Measurements from ENCODE around the gene SIX1. TPM values are rescaled to one million over a fixed set of nuclear protein-coding genes. Genes with fewer than 3 reads are reported as not detected.

SIX1 gene
- total RNA-seq, 5 donors from 2014 or later (not counting 1 experiment from before 2014, with no cell fraction given): 0.18 TPM; not detected in 4

- Mint-ChIP-seq H3K4me1 (no peaks in the 10 kb centered on the region), H3K9me3 (no peaks in the 10 kb centered on the region), H3K36me3 (no peaks in the 10 kb centered on the region), H3K27me3 (peaks cover 17 to 18% of the 10 kb centered on the region in 2 donors), H3K27ac (no peak overlapping the region), H3K4me3 (no peak overlapping the region)
- WGBS (ENCODE audit: insufficient coverage): 100% methylated on average over 1 of the region's 3 CpGs
- ATAC-seq (replicated peaks in 1 of 4) (no peak), DNase-seq (no peak)
- CTCF ChIA-PET: no interaction called here
- Histone ChIP-seq H3K9me3 (no peaks in the 10 kb centered on the region), H3K36me3 (ENCODE audit: control insufficient read depth in 2 of 2, extremely low read depth in 1 of 2, insufficient read depth in 1 of 2, low read length in 1 of 2) (no peaks in the 10 kb centered on the region), H3K27ac (ENCODE audit: low read length) (no peak overlapping the region), H3K27me3 (replicated peaks in 1 of 2; ENCODE audit: control insufficient read depth in 2 of 2, extremely low read depth in 1 of 2, insufficient read depth in 2 of 2, low read length in 1 of 2) (peaks cover 0 to 8% of the 10 kb centered on the region in 2 experiments), H3K4me3 (ENCODE audit: control insufficient read depth in 1 of 2, extremely low read depth in 1 of 2, low read length in 1 of 2) (no peak overlapping the region), H3K4me1 (ENCODE audit: control insufficient read depth in 1 of 2, extremely low read depth in 1 of 2, insufficient read depth in 2 of 2, low read length in 2 of 2) (no peaks in the 10 kb centered on the region)
- POLR2A ChIA-PET: no interaction called here
Measured at GRCh38 chr14:60680511-60680910, 31.2 kb upstream of the SIX1 start.

- peaks cover 0 to 4% of the 10 kb centered on the region in 2 experiments for H3K27me3 ChIP-seq (replicated peaks in 1 of 2; ENCODE audit: control insufficient read depth in 2 of 2, extremely low read depth in 1 of 2, insufficient read depth in 2 of 2, low read length in 1 of 2)
- 50% methylated on average over 1 of the region's 4 CpGs for WGBS (ENCODE audit: insufficient coverage)
- H3K9me3 ChIP-seq: no peaks in the 10 kb centered on the region
- H3K4me3 ChIP-seq (ENCODE audit: control insufficient read depth in 1 of 2, extremely low read depth in 1 of 2, low read length in 1 of 2): no peak overlapping the region
- H3K4me3 Mint-ChIP-seq: no peak overlapping the region
- CTCF ChIA-PET: no interaction called here
- H3K27ac ChIP-seq (ENCODE audit: low read length): no peak overlapping the region
- POLR2A ChIA-PET: no interaction called here
- no peaks in the 10 kb centered on the region for H3K4me1 ChIP-seq (ENCODE audit: control insufficient read depth in 1 of 2, extremely low read depth in 1 of 2, insufficient read depth in 2 of 2, low read length in 2 of 2)
- H3K27me3 Mint-ChIP-seq: peaks cover 17 to 18% of the 10 kb centered on the region in 2 donors
- no peaks in the 10 kb centered on the region for H3K4me1 Mint-ChIP-seq
- DNase-seq (no peak), ATAC-seq (replicated peaks in 1 of 4) (no peak)
- H3K36me3 Mint-ChIP-seq: no peaks in the 10 kb centered on the region
- no peaks in the 10 kb centered on the region for H3K9me3 Mint-ChIP-seq
- no peak overlapping the region for H3K27ac Mint-ChIP-seq
- no peaks in the 10 kb centered on the region for H3K36me3 ChIP-seq (ENCODE audit: control insufficient read depth in 2 of 2, extremely low read depth in 1 of 2, insufficient read depth in 1 of 2, low read length in 1 of 2)
Measured at GRCh38 chr14:60679566-60680258, 30.4 kb upstream of the SIX1 start.

GRCh38 chr14:60677701-60678100, 28.4 kb upstream of the SIX1 start:
- POLR2A ChIA-PET: no interaction called here
- Mint-ChIP-seq H3K27me3 (peaks cover 11 to 16% of the 10 kb centered on the region in 2 donors), H3K4me3 (no peak overlapping the region), H3K9me3 (no peaks in the 10 kb centered on the region), H3K27ac (no peak overlapping the region), H3K4me1 (no peaks in the 10 kb centered on the region), H3K36me3 (no peaks in the 10 kb centered on the region)
- DNase-seq (no peak), ATAC-seq (replicated peaks in 1 of 4) (no peak)
- Histone ChIP-seq H3K27ac (ENCODE audit: low read length) (no peak overlapping the region), H3K9me3 (no peaks in the 10 kb centered on the region), H3K36me3 (ENCODE audit: control insufficient read depth in 2 of 2, extremely low read depth in 1 of 2, insufficient read depth in 1 of 2, low read length in 1 of 2) (no peaks in the 10 kb centered on the region), H3K4me1 (ENCODE audit: control insufficient read depth in 1 of 2, extremely low read depth in 1 of 2, insufficient read depth in 2 of 2, low read length in 2 of 2) (no peaks in the 10 kb centered on the region), H3K4me3 (ENCODE audit: control insufficient read depth in 1 of 2, extremely low read depth in 1 of 2, low read length in 1 of 2) (no peak overlapping the region), H3K27me3 (replicated peaks in 1 of 2; ENCODE audit: control insufficient read depth in 2 of 2, extremely low read depth in 1 of 2, insufficient read depth in 2 of 2, low read length in 1 of 2) (peaks cover 0 to 4% of the 10 kb centered on the region in 2 experiments)
- CTCF ChIA-PET: no interaction called here

GRCh38 chr14:60670989-60671388, 21.7 kb upstream of the SIX1 start:
- no peak for ATAC-seq (replicated peaks in 1 of 4)
- Mint-ChIP-seq H3K27me3 (peaks cover 6 to 8% of the 10 kb centered on the region in 2 donors), H3K4me1 (no peaks in the 10 kb centered on the region), H3K4me3 (no peak overlapping the region), H3K27ac (no peak overlapping the region), H3K36me3 (no peaks in the 10 kb centered on the region), H3K9me3 (no peaks in the 10 kb centered on the region)
- no peak for DNase-seq
- H3K9me3 ChIP-seq: no peaks in the 10 kb centered on the region
- POLR2A ChIA-PET: no interaction called here
- CTCF ChIA-PET: no interaction called here
- no peaks in the 10 kb centered on the region for H3K4me1 ChIP-seq (ENCODE audit: control insufficient read depth in 1 of 2, extremely low read depth in 1 of 2, insufficient read depth in 2 of 2, low read length in 2 of 2)
- WGBS (ENCODE audit: insufficient coverage): no CpG with 5 or more reads among the region's 3 CpGs
- H3K27ac ChIP-seq (ENCODE audit: low read length): no peak overlapping the region
- H3K4me3 ChIP-seq (ENCODE audit: control insufficient read depth in 1 of 2, extremely low read depth in 1 of 2, low read length in 1 of 2): no peak overlapping the region
- H3K27me3 ChIP-seq (replicated peaks in 1 of 2; ENCODE audit: control insufficient read depth in 2 of 2, extremely low read depth in 1 of 2, insufficient read depth in 2 of 2, low read length in 1 of 2): peaks cover 0 to 9% of the 10 kb centered on the region in 2 experiments
- no peaks in the 10 kb centered on the region for H3K36me3 ChIP-seq (ENCODE audit: control insufficient read depth in 2 of 2, extremely low read depth in 1 of 2, insufficient read depth in 1 of 2, low read length in 1 of 2)

- DNase-seq (no peak), ATAC-seq (replicated peaks in 1 of 4) (no peak)
- no CpG with 5 or more reads among the region's 5 CpGs for whole genome bisulfite sequencing (ENCODE audit: insufficient coverage)
- Mint-ChIP-seq H3K27me3 (peaks cover 19% of the 10 kb centered on the region in 2 donors), H3K36me3 (no peaks in the 10 kb centered on the region), H3K9me3 (no peaks in the 10 kb centered on the region), H3K27ac (no peak overlapping the region), H3K4me1 (no peaks in the 10 kb centered on the region), H3K4me3 (no peak overlapping the region)
- ChIA-PET POLR2A (no interaction called here), CTCF (no interaction called here)
- Histone ChIP-seq H3K4me3 (ENCODE audit: control insufficient read depth in 1 of 2, extremely low read depth in 1 of 2, low read length in 1 of 2) (no peak overlapping the region), H3K27me3 (replicated peaks in 1 of 2; ENCODE audit: control insufficient read depth in 2 of 2, extremely low read depth in 1 of 2, insufficient read depth in 2 of 2, low read length in 1 of 2) (peaks cover 5 to 13% of the 10 kb centered on the region in 2 experiments), H3K9me3 (no peaks in the 10 kb centered on the region), H3K4me1 (ENCODE audit: control insufficient read depth in 1 of 2, extremely low read depth in 1 of 2, insufficient read depth in 2 of 2, low read length in 2 of 2) (no peaks in the 10 kb centered on the region), H3K27ac (ENCODE audit: low read length) (no peak overlapping the region), H3K36me3 (ENCODE audit: control insufficient read depth in 2 of 2, extremely low read depth in 1 of 2, insufficient read depth in 1 of 2, low read length in 1 of 2) (no peaks in the 10 kb centered on the region)
Measured at GRCh38 chr14:60668431-60669112, 19.3 kb upstream of the SIX1 start.

GRCh38 chr14:60665177-60665550, 15.9 kb upstream of the SIX1 start:
- Mint-ChIP-seq H3K27ac (no peak overlapping the region), H3K36me3 (no peaks in the 10 kb centered on the region), H3K27me3 (peaks cover 33 to 38% of the 10 kb centered on the region in 2 donors), H3K4me3 (no peak overlapping the region), H3K9me3 (no peaks in the 10 kb centered on the region), H3K4me1 (no peaks in the 10 kb centered on the region)
- ATAC-seq (replicated peaks in 1 of 4): no peak
- Histone ChIP-seq H3K4me1 (ENCODE audit: control insufficient read depth in 1 of 2, extremely low read depth in 1 of 2, insufficient read depth in 2 of 2, low read length in 2 of 2) (no peaks in the 10 kb centered on the region), H3K4me3 (ENCODE audit: control insufficient read depth in 1 of 2, extremely low read depth in 1 of 2, low read length in 1 of 2) (no peak overlapping the region), H3K27ac (ENCODE audit: low read length) (no peak overlapping the region), H3K9me3 (no peaks in the 10 kb centered on the region), H3K27me3 (replicated peaks in 1 of 2; ENCODE audit: control insufficient read depth in 2 of 2, extremely low read depth in 1 of 2, insufficient read depth in 2 of 2, low read length in 1 of 2) (peaks cover 9 to 15% of the 10 kb centered on the region in 2 experiments), H3K36me3 (ENCODE audit: control insufficient read depth in 2 of 2, extremely low read depth in 1 of 2, insufficient read depth in 1 of 2, low read length in 1 of 2) (no peaks in the 10 kb centered on the region)
- ChIA-PET POLR2A (no interaction called here), CTCF (no interaction called here)
- WGBS (ENCODE audit: insufficient coverage): 86% methylated on average over 1 of the region's 3 CpGs
- no peak for DNase-seq
